Activated CD8-positive, alpha-beta memory T cell treated with anti-CD3 and anti-CD28 coated beads, Interleukin-2, amount 10 ng/mL, durations not matched to agents 7 days and 5 days (primary cell): Measurements from ENCODE around the gene SF3B1. TPM values are rescaled to one million over a fixed set of nuclear protein-coding genes. Genes with fewer than 3 reads are reported as not detected.
A peak's percentile ranks its signal among the peaks of the same experiment; 100 is the strongest.
"Not testable (repeated sequence)": the region's sequence is repeated elsewhere in the genome, so short reads cannot be mapped to it uniquely, and the experiment has no call there.

Source experiments
- ATAC-seq: fragments of 150-1000 bp; cut with Tn5 transposase; one replicate; pipeline ENCODE4 v1.10.0; 2021; ENCODE audit warnings: moderate library complexity
- CTCF ChIA-PET: fragments of 350-600 bp; sonication (Branson Sonifier 250); formaldehyde crosslinking; loops from one replicate; lab custom pipeline; 2021; ENCODE audit warnings: antibody characterized with exemption; lab: Charles Lee
- DNase-seq: peaks from one replicate; pipeline ENCODE4 v3.0.0-alpha.2; 2020
- H3K27ac Mint-ChIP-seq: one replicate; pipeline ENCODE4 v1.8.0; 2021; ENCODE audit warnings: mild to moderate bottlenecking, mixed read lengths
- H3K27me3 Mint-ChIP-seq: one replicate; pipeline ENCODE4 v1.8.0; 2021; ENCODE audit warnings: mixed read lengths
- H3K36me3 Mint-ChIP-seq: one replicate; pipeline ENCODE4 v1.8.0; 2021; ENCODE audit warnings: mild to moderate bottlenecking, mixed read lengths
- H3K4me1 Mint-ChIP-seq: one replicate; pipeline ENCODE4 v1.8.0; 2021; ENCODE audit warnings: mixed read lengths
- H3K4me3 Mint-ChIP-seq: one replicate; pipeline ENCODE4 v1.8.0; 2021; ENCODE audit warnings: mild to moderate bottlenecking, moderate library complexity, mixed read lengths
- H3K9me3 Mint-ChIP-seq: one replicate; pipeline ENCODE4 v1.8.0; 2022; ENCODE audit warnings: low read depth, mixed read lengths
- total RNA-seq, 2 experiments: library from RNA; stranded (reverse); gene quantifications; one replicate each; pipeline ENCODE4 v1.2.3, GENCODE V29; 2021

The SF3B1 gene
- total RNA-seq, 2 experiments from 2014 or later = 266 to 298 TPM

DNA sequence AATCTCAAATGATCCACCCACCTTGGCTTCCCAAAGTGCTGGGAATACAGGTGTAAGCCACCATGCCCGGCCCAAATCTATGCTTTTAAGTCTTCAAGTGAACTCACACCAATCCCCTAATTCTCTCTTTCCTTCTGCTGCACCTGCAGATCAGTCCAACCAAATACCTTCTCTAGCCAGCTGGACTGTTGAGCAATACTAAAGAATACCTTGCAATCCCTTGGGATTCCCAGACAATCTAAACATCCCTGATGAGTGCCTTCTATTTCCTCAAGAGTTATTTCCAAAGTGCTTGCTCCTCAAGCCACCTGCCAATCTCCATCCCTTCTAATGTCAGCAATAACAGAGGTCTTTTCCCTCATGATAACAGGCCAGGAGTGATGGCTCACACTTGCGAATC is 48.6 kb downstream of the SF3B1 start:
- H3K27me3 Mint-ChIP-seq = no peaks in the 10 kb centered on the region
- no peak overlapping the region for H3K27ac Mint-ChIP-seq
- peaks cover 2% of the 10 kb centered on the region for H3K4me1 Mint-ChIP-seq
- H3K9me3 Mint-ChIP-seq = no peaks in the 10 kb centered on the region
- ATAC-seq (no peak), DNase-seq (no peak)
- CTCF ChIA-PET = interaction anchor here (1.3 kb wide), 1 partner anchor 273 kb away, joined by 3 read pairs; no protein-coding TSS in a partner anchor
- H3K4me3 Mint-ChIP-seq = no peak overlapping the region
- peaks cover 7% of the 10 kb centered on the region for H3K36me3 Mint-ChIP-seq

- H3K9me3 Mint-ChIP-seq = no peaks in the 10 kb centered on the region
- H3K36me3 Mint-ChIP-seq = no peaks in the 10 kb centered on the region
- DNase-seq = no peak
- ATAC-seq = no peak
- H3K4me3 Mint-ChIP-seq = no peak overlapping the region
- no peak overlapping the region for H3K27ac Mint-ChIP-seq
- CTCF ChIA-PET = interaction anchor here (1.5 kb wide), 1 partner anchor 270 kb away, joined by 5 read pairs; no protein-coding TSS in a partner anchor
- H3K4me1 Mint-ChIP-seq = peaks cover 17% of the 10 kb centered on the region
- H3K27me3 Mint-ChIP-seq = peaks cover 2% of the 10 kb centered on the region
Observed at GRCh38 chr2:197383825-197384224, 51.0 kb downstream of the SF3B1 start.

GRCh38 chr2:197381641-197382040 is 53.2 kb downstream of the SF3B1 start:
- peaks cover 2% of the 10 kb centered on the region for H3K27me3 Mint-ChIP-seq

DNA sequence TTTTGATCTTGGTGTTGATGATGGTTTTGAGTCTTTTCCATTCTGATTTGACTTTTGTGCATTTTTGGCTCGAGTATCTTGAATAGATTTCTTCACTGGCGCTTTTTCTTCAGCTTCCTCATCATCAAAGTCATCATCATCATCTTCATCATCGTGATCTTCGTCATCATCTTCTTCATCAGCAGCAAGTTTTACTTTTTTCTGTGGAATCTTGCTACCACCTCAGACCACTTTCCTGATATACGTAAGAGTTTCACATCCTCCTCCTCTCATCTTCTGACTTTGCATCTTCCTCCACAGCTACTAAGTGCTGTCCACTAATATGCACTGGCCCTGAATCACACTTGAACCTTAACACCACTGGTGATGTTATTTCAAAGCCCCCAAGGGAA is 54.9 kb downstream of the SF3B1 start:
- peaks cover 27% of the 10 kb centered on the region for H3K4me1 Mint-ChIP-seq
- H3K27ac Mint-ChIP-seq, DNase-seq, ATAC-seq, H3K27me3 Mint-ChIP-seq, H3K36me3 Mint-ChIP-seq, H3K9me3 Mint-ChIP-seq, H3K4me3 Mint-ChIP-seq: not testable (repeated sequence)
- CTCF ChIA-PET = interaction anchor here (0.7 to 2.4 kb wide), 2 partner anchors 16 to 266 kb away, joined by 3 to 13 read pairs; no protein-coding TSS in a partner anchor

More at GRCh38 chr2:197381641-197382040, 53.2 kb downstream of the SF3B1 start:
- no peak overlapping the region for H3K4me3 Mint-ChIP-seq
- H3K36me3 Mint-ChIP-seq = no peaks in the 10 kb centered on the region
- no peak overlapping the region for H3K27ac Mint-ChIP-seq
- H3K4me1 Mint-ChIP-seq = peaks cover 27% of the 10 kb centered on the region
- ATAC-seq (no peak), DNase-seq (no peak)
- no peaks in the 10 kb centered on the region for H3K9me3 Mint-ChIP-seq
- CTCF ChIA-PET = interaction anchor here (0.8 kb wide), 1 partner anchor 24 kb away, joined by 3 read pairs; no protein-coding TSS in a partner anchor

GRCh38 chr2:197379308-197379917 is 55.4 kb downstream of the SF3B1 start:
- peaks cover 27% of the 10 kb centered on the region for H3K4me1 Mint-ChIP-seq
- not testable (repeated sequence) for H3K27ac Mint-ChIP-seq, H3K9me3 Mint-ChIP-seq, H3K36me3 Mint-ChIP-seq, H3K4me3 Mint-ChIP-seq, H3K27me3 Mint-ChIP-seq, DNase-seq, ATAC-seq
- CTCF ChIA-PET = interaction anchor here (0.7 to 2.4 kb wide), 2 partner anchors 15 to 266 kb away, joined by 3 to 13 read pairs; no protein-coding TSS in a partner anchor

DNA sequence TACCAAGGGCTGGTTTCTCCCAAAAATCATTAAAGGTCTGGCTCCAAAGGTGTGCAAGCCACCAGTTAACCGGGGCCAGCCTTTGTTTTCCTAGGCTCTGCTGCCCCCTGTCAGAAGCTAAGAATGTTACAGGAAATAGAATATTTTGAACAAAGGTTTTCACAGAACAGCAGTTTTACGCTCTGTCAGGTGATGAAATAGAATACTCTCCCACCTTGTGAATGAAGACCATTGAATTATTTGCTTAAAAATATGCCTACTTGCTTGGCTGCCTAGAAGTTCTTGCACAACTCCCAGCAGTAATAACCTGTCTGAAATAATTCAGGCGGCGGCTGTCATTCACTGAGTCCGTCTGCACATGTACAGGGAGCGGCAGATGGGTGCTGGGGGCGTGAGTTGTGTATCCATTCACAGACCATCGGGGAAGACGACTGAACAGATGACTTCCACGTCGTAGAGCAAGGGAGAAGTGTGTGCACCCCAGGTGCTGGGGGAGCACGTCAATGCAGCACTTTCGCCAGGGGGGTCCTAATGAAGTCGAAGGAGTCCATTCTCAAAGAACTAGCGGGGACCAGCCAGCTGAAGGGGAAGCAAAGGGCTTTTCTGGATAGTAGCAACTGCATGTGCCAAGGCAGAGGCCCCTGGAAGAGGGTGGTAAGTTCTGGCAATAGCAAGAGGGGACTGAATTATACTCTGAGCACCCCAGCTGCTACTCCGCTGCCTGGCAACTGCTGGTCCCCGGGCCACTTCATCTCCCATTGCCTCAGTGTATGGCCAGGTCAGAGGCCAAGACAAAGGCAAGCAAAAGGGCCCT is 56.1 kb downstream of the SF3B1 start:
- Mint-ChIP-seq H3K9me3 (no peaks in the 10 kb centered on the region), H3K27me3 (peaks cover 2% of the 10 kb centered on the region), H3K4me1 (peaks cover 27% of the 10 kb centered on the region), H3K27ac (no peak overlapping the region), H3K36me3 (no peaks in the 10 kb centered on the region), H3K4me3 (no peak overlapping the region)
- peak; percentile 72 for DNase-seq
- ATAC-seq = peak; percentile 84
- CTCF ChIA-PET = interaction anchor here (0.5 to 2.4 kb wide), 10 partner anchors 11 to 628 kb away, joined by 3 to 13 read pairs (median 3); no protein-coding TSS in a partner anchor

DNA sequence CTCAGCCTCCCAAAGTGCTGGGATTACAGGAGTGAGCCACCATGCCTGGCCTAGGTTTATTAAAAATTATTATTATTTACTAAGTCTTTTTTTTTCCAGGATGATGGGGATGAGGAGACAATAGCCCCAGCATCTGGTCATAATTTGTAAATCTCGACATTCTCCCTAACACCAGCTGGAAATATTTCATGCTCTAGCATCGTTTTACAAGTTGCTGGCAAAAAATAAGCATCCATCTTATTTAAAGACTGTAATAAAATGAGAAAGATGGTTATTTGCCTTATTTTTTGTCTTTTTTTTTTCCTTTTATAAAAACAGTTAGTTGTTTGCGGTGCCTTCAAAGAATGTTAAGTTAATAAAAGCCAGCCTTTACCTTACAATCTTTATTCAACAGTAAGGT is 56.7 kb downstream of the SF3B1 start:
- Mint-ChIP-seq H3K4me3 (no peak overlapping the region), H3K27me3 (peaks cover 2% of the 10 kb centered on the region), H3K36me3 (no peaks in the 10 kb centered on the region), H3K4me1 (peaks cover 27% of the 10 kb centered on the region), H3K27ac (no peak overlapping the region), H3K9me3 (no peaks in the 10 kb centered on the region)
- ATAC-seq (no peak), DNase-seq (no peak)
- CTCF ChIA-PET = interaction anchor here (0.6 to 2.4 kb wide), 9 partner anchors 11 to 627 kb away, joined by 3 to 13 read pairs (median 3); no protein-coding TSS in a partner anchor

GRCh38 chr2:197377670-197378069 is 57.2 kb downstream of the SF3B1 start:
- no peaks in the 10 kb centered on the region for H3K36me3 Mint-ChIP-seq
- H3K4me1 Mint-ChIP-seq = peaks cover 27% of the 10 kb centered on the region
- ATAC-seq (no peak), DNase-seq (no peak)
- H3K27me3 Mint-ChIP-seq = peaks cover 2% of the 10 kb centered on the region
- CTCF ChIA-PET = interaction anchor here (0.6 to 2.4 kb wide), 7 partner anchors 10 to 485 kb away, joined by 3 to 13 read pairs (median 3); no protein-coding TSS in a partner anchor
- H3K9me3 Mint-ChIP-seq = no peaks in the 10 kb centered on the region
- no peak overlapping the region for H3K4me3 Mint-ChIP-seq
- no peak overlapping the region for H3K27ac Mint-ChIP-seq

DNA sequence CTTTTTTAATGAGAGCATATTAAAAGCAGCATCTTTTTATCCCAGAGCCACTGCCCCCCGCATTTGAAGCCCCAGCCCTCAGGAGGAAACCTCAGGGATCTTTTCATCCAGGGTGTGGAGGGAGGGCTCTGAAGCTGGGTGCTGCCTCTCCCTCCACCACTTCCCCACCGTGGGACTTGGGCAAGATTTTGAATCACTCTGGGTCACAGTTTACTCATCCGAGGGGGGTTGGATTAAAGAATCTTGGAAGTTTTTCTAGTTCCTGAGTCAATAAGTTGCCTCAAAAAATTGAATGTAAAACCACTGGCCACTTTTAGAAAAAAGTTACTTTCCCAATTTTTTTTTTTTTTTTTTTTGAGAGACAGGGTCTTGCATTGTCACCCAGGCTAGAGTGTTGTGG is 62.2 kb downstream of the SF3B1 start:
- no peak for ATAC-seq
- Mint-ChIP-seq H3K36me3 (no peaks in the 10 kb centered on the region), H3K27me3 (no peaks in the 10 kb centered on the region), H3K4me1 (peaks cover 15% of the 10 kb centered on the region), H3K4me3 (no peak overlapping the region), H3K9me3 (no peaks in the 10 kb centered on the region), H3K27ac (no peak overlapping the region)
- no peak for DNase-seq
- CTCF ChIA-PET = interaction anchor here (1.0 to 1.2 kb wide), 2 partner anchors 258 to 259 kb away, joined by 3 read pairs; no protein-coding TSS in a partner anchor

- not testable (repeated sequence) for DNase-seq, H3K27ac Mint-ChIP-seq, H3K36me3 Mint-ChIP-seq, ATAC-seq, H3K9me3 Mint-ChIP-seq, H3K27me3 Mint-ChIP-seq, H3K4me3 Mint-ChIP-seq
- H3K4me1 Mint-ChIP-seq = peaks cover 11% of the 10 kb centered on the region
- CTCF ChIA-PET = interaction anchor here (0.5 kb wide), 1 partner anchor 391 kb away, joined by 5 read pairs; no protein-coding TSS in a partner anchor
Observed at GRCh38 chr2:197370664-197371063, 64.2 kb downstream of the SF3B1 start.

GRCh38 chr2:197369933-197370320 is 64.9 kb downstream of the SF3B1 start:
- CTCF ChIA-PET = no interaction called here
- H3K27me3 Mint-ChIP-seq = no peaks in the 10 kb centered on the region
- no peaks in the 10 kb centered on the region for H3K36me3 Mint-ChIP-seq
- no peak overlapping the region for H3K4me3 Mint-ChIP-seq
- DNase-seq (no peak), ATAC-seq (no peak)
- peaks cover 11% of the 10 kb centered on the region for H3K4me1 Mint-ChIP-seq
- no peak overlapping the region for H3K27ac Mint-ChIP-seq
- H3K9me3 Mint-ChIP-seq = no peaks in the 10 kb centered on the region

DNA sequence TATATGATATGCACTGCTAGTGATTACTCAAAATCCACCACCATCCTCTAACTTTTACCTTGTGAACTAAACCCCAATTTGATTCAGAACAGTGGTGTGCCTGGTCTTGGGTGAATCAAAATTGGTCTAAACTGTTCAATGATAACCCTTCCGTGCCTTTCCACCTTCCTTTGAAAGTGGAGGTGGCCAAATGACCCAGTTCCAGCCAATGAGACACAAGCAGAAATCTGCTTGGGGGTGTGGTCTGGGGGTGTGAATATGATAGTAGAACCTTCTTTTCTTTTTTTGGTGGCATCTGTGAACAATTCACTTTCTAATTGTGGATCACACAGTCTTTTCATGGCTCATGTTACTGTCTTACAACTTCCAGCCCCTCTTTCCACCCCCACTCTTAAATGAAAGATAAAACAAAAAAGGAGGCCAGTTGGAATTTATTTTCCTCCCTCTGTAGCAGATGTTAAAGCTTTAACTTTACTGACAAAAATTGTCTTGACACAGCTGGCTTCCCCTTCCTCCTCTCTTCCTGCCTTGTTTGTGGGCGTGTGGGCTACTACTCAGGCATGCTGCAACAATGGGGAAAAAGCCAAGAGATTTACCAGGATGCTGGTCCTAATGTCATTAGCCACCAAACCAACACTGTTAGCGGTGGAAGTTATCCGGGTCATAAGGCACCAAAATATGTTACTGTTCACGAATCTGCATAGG is 65.4 kb downstream of the SF3B1 start:
- CTCF ChIA-PET = interaction anchor here (0.7 to 1.2 kb wide), 2 partner anchors 179 to 256 kb away, joined by 4 read pairs; no protein-coding TSS in a partner anchor
- ATAC-seq (no peak), DNase-seq (no peak)
- H3K27ac Mint-ChIP-seq = no peak overlapping the region
- no peak overlapping the region for H3K4me3 Mint-ChIP-seq
- peaks cover 11% of the 10 kb centered on the region for H3K4me1 Mint-ChIP-seq
- H3K9me3 Mint-ChIP-seq = no peaks in the 10 kb centered on the region
- H3K27me3 Mint-ChIP-seq = no peaks in the 10 kb centered on the region
- no peaks in the 10 kb centered on the region for H3K36me3 Mint-ChIP-seq

GRCh38 chr2:197368412-197368811 is 66.4 kb downstream of the SF3B1 start:
- no peaks in the 10 kb centered on the region for H3K36me3 Mint-ChIP-seq
- no peaks in the 10 kb centered on the region for H3K27me3 Mint-ChIP-seq
- no peak overlapping the region for H3K4me3 Mint-ChIP-seq
- ATAC-seq (no peak), DNase-seq (no peak)
- H3K27ac Mint-ChIP-seq = no peak overlapping the region
- CTCF ChIA-PET = interaction anchor here (0.7 to 1.2 kb wide), 2 partner anchors 178 to 255 kb away, joined by 4 read pairs; no protein-coding TSS in a partner anchor
- no peaks in the 10 kb centered on the region for H3K9me3 Mint-ChIP-seq
- H3K4me1 Mint-ChIP-seq = peaks cover 11% of the 10 kb centered on the region
